Cardiac muscle cell (in vitro differentiated cells and primary cell): ENCODE measurements around the gene TMEM271. TPM values are rescaled to one million over a fixed set of nuclear protein-coding genes. Genes with fewer than 3 reads are reported as not detected.

Source experiments
- DNase-seq, 2 donors: peaks; one replicate each; pipeline versions ENCODE4 v3.0.0 to v3.0.0-alpha.2; 2010 to 2017; ENCODE audit warnings: low read depth in 1 of 2, low spot score in 1 of 2
- H3K27ac ChIP-seq: fragments of 200-600 bp; sonication (generic); 2 replicates; pipeline ENCODE4 v1.5.1; 2016
- H3K27me3 ChIP-seq: fragments of 200-600 bp; sonication (generic); 2 replicates; pipeline ENCODE4 v1.6.0; 2016; ENCODE audit warnings: control low read depth
- H3K36me3 ChIP-seq: fragments of 200-600 bp; sonication (generic); 2 replicates; pipeline ENCODE4 v1.5.1; 2016; ENCODE audit warnings: control low read depth
- H3K4me1 ChIP-seq: fragments of 200-600 bp; sonication (generic); 2 replicates; pipeline ENCODE4 v1.8.1; 2017; ENCODE audit warnings: low read depth, mild to moderate bottlenecking, mixed run types
- H3K4me3 ChIP-seq: fragments of 200-600 bp; sonication (generic); 2 replicates; pipeline ENCODE4 v1.5.1; 2016; ENCODE audit warnings: mild to moderate bottlenecking
- H3K9me3 ChIP-seq: fragments of 200-600 bp; sonication (generic); 2 replicates; pipeline ENCODE4 v1.5.1; 2017; ENCODE audit warnings: low read depth, mild to moderate bottlenecking, control low read depth
- CTCF ChIP-seq: IDR thresholded peaks from 2 replicates; pipeline ENCODE4 v1.5.1; 2012; ENCODE audit warnings: low read depth, mild to moderate bottlenecking, low read length
- polyA plus RNA-seq: library from polyadenylated mRNA; unstranded; fragments of >200 nt; fragmentation: Nextera tagmentation; extraction: Ambion mirVana; gene quantifications from 2 replicates; pipeline ENCODE4 v1.2.1, GENCODE V29; 2016
- total RNA-seq: library from RNA; depleted of rRNA; stranded (reverse); fragments of >200 nt; gene quantifications from 2 replicates; pipeline ENCODE4 v1.2.3, GENCODE V29; 2016

Gene TMEM271
- total and polyA plus RNA-seq, 2 experiments from 2014 or later = not detected

- no peak overlapping the region for H3K4me3 ChIP-seq
- no peak for DNase-seq
- peaks cover 3% of the 10 kb centered on the region for H3K4me1 ChIP-seq
- H3K27me3 ChIP-seq = peaks cover 85% of the 10 kb centered on the region
- TF ChIP-seq CTCF = no peak
- H3K36me3 ChIP-seq = no peaks in the 10 kb centered on the region
- H3K9me3 ChIP-seq = no peaks in the 10 kb centered on the region
- no peak overlapping the region for H3K27ac ChIP-seq
These were observed 2.7 kb upstream of the TMEM271 start for GRCh38 chr4:578451-579443.

DNA sequence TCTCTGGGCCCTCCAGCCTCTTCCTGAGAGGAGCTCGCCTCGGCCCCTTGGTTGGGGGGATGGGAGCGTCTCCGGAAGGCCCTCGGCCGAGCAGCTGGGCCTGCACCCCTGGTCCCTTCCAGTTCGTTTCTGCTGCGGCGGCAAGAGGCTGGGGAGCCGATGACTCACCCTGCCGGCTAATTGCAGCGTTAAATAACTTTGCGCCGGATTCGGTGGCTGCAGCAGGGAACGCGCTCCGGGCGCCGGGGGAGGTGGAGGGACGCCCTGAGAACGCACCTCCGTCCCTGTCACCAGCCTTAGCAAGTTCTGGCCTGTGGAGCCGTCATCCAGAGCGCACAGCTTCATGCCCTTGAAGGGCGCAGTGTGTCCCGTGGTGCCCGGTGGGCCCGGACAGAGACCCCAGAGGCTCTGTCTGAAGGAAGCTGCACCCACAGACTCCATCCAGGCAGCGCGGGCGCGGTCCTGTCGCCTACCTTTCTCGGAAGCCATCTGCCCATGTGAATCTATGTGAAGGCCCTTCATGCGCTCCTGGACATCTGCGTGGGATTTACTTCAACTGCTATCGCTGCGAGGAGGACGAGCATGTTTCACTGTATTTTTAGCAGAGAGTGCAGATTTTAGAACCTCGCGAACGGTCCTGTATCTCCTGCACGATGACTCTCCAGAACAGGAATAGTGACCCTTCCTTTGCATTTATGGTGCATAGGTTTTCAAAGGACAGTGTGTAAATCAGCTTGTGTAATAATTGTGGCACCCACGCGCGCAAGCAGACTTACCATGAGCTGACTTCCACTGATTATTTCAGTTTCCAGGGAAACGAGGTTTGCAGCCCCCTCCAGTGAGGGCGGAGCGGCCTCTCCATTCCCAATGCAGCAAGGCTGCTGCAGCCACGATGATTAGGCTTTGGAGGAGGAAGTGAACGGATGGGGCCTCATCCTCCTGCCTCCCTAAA is 1.7 kb upstream of the TMEM271 start:
- no peak for TF ChIP-seq CTCF
- H3K27ac ChIP-seq = no peak overlapping the region
- H3K9me3 ChIP-seq = no peaks in the 10 kb centered on the region
- H3K36me3 ChIP-seq = no peaks in the 10 kb centered on the region
- no peak overlapping the region for H3K4me3 ChIP-seq
- peak in 1 of 2 donors; percentile 42 for DNase-seq
- peaks cover 94% of the 10 kb centered on the region for H3K27me3 ChIP-seq
- H3K4me1 ChIP-seq = peaks cover 3% of the 10 kb centered on the region

- Histone ChIP-seq H3K36me3 (no peaks in the 10 kb centered on the region), H3K27me3 (peaks cover 96% of the 10 kb centered on the region), H3K4me3 (no peak overlapping the region), H3K9me3 (no peaks in the 10 kb centered on the region), H3K4me1 (peaks cover 3% of the 10 kb centered on the region), H3K27ac (no peak overlapping the region)
- no peak for TF ChIP-seq CTCF
- DNase-seq = no peak
These were observed 950 bp upstream of the TMEM271 start for GRCh38 chr4:576991-577498.

DNA sequence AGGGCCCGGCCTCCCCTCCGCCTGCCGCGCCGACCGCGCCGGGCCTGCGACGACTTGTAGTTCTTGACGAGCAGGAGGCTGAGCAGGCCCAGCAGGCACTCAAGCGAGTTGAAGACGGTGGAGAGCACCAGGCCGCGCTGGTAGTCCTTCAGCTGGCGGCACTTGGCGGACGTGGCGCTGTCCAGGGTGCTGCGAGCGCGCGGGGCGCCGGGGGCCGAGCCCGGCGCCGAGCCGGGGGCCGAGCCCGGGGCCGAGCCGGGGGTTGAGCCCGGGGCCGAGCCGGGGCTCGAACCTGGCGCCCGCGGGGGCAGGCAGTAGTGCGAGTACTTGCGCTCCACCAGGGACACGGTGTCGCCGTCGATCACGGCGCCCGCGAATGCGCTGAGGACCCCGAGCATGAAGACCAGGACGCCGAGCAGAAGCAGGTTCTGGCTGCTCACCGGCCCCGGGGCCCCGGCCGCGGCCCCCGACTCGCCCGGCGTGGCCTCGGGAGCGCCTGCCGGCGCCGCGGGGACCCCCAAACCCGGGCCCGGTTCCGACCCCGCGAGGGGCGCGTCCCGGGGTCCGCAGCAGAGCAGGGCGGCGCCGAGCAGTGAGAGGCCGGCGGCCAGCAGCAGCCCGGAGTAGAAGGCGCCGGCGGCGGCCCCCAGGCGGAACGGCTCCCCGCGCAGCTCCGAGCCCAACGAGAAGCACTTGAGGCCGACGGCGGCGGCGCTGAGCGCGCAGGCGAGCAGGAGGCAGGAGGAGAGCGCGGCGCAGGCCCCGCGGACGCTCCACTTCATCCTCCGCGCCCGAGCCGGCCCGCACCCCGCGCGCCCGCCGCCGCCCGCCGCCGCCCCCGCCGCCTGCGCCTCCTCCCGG is 584 bp downstream of the TMEM271 start:
- Histone ChIP-seq H3K4me3 (peak overlapping the region; percentile 12), H3K27ac (no peak overlapping the region), H3K4me1 (peaks cover 3% of the 10 kb centered on the region), H3K27me3 (peaks cover 96% of the 10 kb centered on the region), H3K36me3 (no peaks in the 10 kb centered on the region), H3K9me3 (no peaks in the 10 kb centered on the region)
- DNase-seq = peak; percentile 85 to 92
- no peak for TF ChIP-seq CTCF
